Measurements from ENCODE around the gene AMBP. TPM values are rescaled to one million over a fixed set of nuclear protein-coding genes. Genes with fewer than 3 reads are reported as not detected.

AMBP gene
- total RNA-seq, 2 experiments from 2014 or later, result not detected

- POLR2A ChIA-PET, result no interaction called here
- no peak overlapping the region for H3K4me3 Mint-ChIP-seq
These were observed 2.2 kb upstream of the AMBP start for GRCh38 chr9:114080195-114080772.

DNA sequence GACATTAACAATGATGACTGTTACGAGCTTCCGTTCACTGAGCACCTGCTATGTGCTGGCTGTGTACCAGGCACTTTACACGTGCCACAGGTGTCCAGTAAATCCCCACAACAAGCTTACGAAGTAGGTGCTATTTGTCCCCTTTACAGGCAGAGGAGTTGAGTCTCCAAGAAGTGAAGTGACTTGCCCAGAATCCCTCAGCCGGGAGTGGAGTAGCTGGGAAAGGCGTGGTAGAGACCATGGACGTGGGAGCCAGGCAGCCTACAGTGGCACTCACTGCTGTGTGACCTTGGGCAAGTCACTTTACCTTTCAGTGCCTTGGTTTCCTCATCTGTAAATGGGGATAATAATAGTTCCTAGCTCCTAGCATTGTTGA is 669 bp upstream of the AMBP start:
- intact Hi-C loops (cut with DNase I, micrococcal nuclease), result no loop called here
- no peak overlapping the region for H3K27ac ChIP-seq (ENCODE audit: low read depth in 1 of 2, low read length in 2 of 2)
- H3K4me1 Mint-ChIP-seq (ENCODE audit: low read depth), result no peaks in the 10 kb centered on the region
- no peaks in the 10 kb centered on the region for H3K4me1 ChIP-seq (ENCODE audit: insufficient read depth, low read length)
- no peaks in the 10 kb centered on the region for H3K36me3 ChIP-seq (ENCODE audit: insufficient read depth, low read length)
- H3K27me3 Mint-ChIP-seq, result peaks cover 12% of the 10 kb centered on the region
- H3K4me3 ChIP-seq (ENCODE audit: low read length), result no peak overlapping the region
- no peak overlapping the region for H3K4me3 Mint-ChIP-seq
- no peak overlapping the region for H3K27ac Mint-ChIP-seq
- CTCF ChIA-PET, result no interaction called here
- ATAC-seq (ENCODE audit: poor library complexity), result no peak
- no peaks in the 10 kb centered on the region for H3K9me3 Mint-ChIP-seq
- TF ChIP-seq, protein P1, sequence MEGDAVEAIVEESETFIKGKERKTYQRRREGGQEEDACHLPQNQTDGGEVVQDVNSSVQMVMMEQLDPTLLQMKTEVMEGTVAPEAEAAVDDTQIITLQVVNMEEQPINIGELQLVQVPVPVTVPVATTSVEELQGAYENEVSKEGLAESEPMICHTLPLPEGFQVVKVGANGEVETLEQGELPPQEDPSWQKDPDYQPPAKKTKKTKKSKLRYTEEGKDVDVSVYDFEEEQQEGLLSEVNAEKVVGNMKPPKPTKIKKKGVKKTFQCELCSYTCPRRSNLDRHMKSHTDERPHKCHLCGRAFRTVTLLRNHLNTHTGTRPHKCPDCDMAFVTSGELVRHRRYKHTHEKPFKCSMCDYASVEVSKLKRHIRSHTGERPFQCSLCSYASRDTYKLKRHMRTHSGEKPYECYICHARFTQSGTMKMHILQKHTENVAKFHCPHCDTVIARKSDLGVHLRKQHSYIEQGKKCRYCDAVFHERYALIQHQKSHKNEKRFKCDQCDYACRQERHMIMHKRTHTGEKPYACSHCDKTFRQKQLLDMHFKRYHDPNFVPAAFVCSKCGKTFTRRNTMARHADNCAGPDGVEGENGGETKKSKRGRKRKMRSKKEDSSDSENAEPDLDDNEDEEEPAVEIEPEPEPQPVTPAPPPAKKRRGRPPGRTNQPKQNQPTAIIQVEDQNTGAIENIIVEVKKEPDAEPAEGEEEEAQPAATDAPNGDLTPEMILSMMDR (IDR thresholded peaks at IDR 0.05), result no peak
- H3K36me3 Mint-ChIP-seq (ENCODE audit: low read depth), result no peaks in the 10 kb centered on the region
- peaks cover 0 to 5% of the 10 kb centered on the region in 2 experiments for H3K27me3 ChIP-seq (ENCODE audit: control insufficient read depth in 1 of 2, insufficient read depth in 2 of 2, low read length in 2 of 2)
- DNase-seq, result no peak
- H3K9me3 ChIP-seq (ENCODE audit: control insufficient read depth in 1 of 2, insufficient read depth in 1 of 2, low read length in 2 of 2), result no peaks in the 10 kb centered on the region
- POLR2A ChIA-PET, result no interaction called here

More at GRCh38 chr9:114080195-114080772, 2.2 kb upstream of the AMBP start:
- H3K27ac ChIP-seq (ENCODE audit: low read depth in 1 of 2, low read length in 2 of 2), result no peak overlapping the region
- H3K4me3 ChIP-seq (ENCODE audit: low read length), result no peak overlapping the region
- CTCF ChIA-PET, result no interaction called here
- H3K4me1 Mint-ChIP-seq (ENCODE audit: low read depth), result no peaks in the 10 kb centered on the region
- peaks cover 0 to 5% of the 10 kb centered on the region in 2 experiments for H3K27me3 ChIP-seq (ENCODE audit: control insufficient read depth in 1 of 2, insufficient read depth in 2 of 2, low read length in 2 of 2)
- H3K36me3 Mint-ChIP-seq (ENCODE audit: low read depth), result no peaks in the 10 kb centered on the region
- H3K9me3 ChIP-seq (ENCODE audit: control insufficient read depth in 1 of 2, insufficient read depth in 1 of 2, low read length in 2 of 2), result no peaks in the 10 kb centered on the region
- DNase-seq (no peak), ATAC-seq (ENCODE audit: poor library complexity) (no peak)
- intact Hi-C loops (cut with DNase I, micrococcal nuclease), result loop anchor here in 1 of 2 experiments (5.0 kb wide), 1 partner anchor 398 kb away; no protein-coding TSS in a partner anchor
- H3K27me3 Mint-ChIP-seq, result peaks cover 10% of the 10 kb centered on the region
- no peaks in the 10 kb centered on the region for H3K4me1 ChIP-seq (ENCODE audit: insufficient read depth, low read length)
- no peaks in the 10 kb centered on the region for H3K9me3 Mint-ChIP-seq
- H3K27ac Mint-ChIP-seq, result no peak overlapping the region
- no peaks in the 10 kb centered on the region for H3K36me3 ChIP-seq (ENCODE audit: insufficient read depth, low read length)
- TF ChIP-seq, protein P1 (IDR thresholded peaks at IDR 0.05), result no peak

GRCh38 chr9:114077162-114077837 is 800 bp downstream of the AMBP start:
- intact Hi-C loops (cut with DNase I, micrococcal nuclease), result no loop called here
- ATAC-seq (ENCODE audit: poor library complexity) (no peak), DNase-seq (no peak)
- Mint-ChIP-seq H3K27me3 (peaks cover 12% of the 10 kb centered on the region), H3K4me1 (ENCODE audit: low read depth) (no peaks in the 10 kb centered on the region), H3K9me3 (no peaks in the 10 kb centered on the region), H3K36me3 (ENCODE audit: low read depth) (no peaks in the 10 kb centered on the region), H3K27ac (no peak overlapping the region), H3K4me3 (no peak overlapping the region)
- no peak overlapping the region for H3K4me3 ChIP-seq (ENCODE audit: low read length)
- TF ChIP-seq, protein P1 (IDR thresholded peaks at IDR 0.05), result no peak
- H3K9me3 ChIP-seq (ENCODE audit: control insufficient read depth in 1 of 2, insufficient read depth in 1 of 2, low read length in 2 of 2), result no peaks in the 10 kb centered on the region
- no peaks in the 10 kb centered on the region for H3K36me3 ChIP-seq (ENCODE audit: insufficient read depth, low read length)
- peaks cover 0 to 5% of the 10 kb centered on the region in 2 experiments for H3K27me3 ChIP-seq (ENCODE audit: control insufficient read depth in 1 of 2, insufficient read depth in 2 of 2, low read length in 2 of 2)
- no peaks in the 10 kb centered on the region for H3K4me1 ChIP-seq (ENCODE audit: insufficient read depth, low read length)
- no peak overlapping the region for H3K27ac ChIP-seq (ENCODE audit: low read depth in 1 of 2, low read length in 2 of 2)
- ChIA-PET CTCF (no interaction called here), POLR2A (no interaction called here)
